ENCODE measurements around the gene GABRG1.

The GABRG1 gene

DNA sequence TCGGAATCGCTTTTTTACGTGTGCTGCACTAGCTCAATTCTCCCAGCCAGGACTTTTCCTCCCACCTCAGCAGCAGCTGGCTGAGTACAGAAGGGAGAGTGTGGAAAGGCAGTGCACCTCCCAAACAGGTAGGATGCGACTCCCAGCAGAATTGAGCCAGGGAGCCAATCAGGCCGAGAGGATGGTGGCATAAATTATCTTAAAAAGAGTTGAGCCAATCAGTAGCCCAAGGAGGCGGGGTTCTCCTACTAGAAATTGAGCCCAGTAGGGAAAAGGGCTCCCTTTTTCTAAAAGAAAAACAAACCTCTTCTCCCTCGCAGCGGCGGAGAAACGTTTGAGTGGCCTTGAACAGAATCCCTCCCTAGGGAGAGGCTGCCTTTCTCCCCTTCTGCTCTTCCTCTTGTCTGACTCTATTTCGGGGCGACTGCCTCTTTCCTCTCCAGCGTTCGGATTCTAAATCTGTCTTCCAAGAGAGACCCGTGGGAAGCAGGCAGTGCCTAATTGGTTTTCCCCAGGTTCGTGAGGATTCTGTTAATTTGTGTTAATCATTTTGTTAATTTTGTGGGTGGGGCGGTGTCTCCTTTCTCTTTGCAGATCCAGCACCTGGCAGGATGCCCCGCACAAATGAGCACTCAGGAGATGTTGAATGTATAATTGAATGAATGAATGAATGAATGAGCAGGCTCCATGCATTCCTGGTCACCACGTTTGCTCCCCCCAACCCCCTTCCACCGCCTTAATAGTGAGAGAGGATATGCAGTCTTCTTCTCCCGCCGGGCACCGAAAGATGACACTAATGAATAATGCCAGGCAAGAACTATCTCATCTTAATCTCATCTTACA lies at the start of gene GABRG1:
Gene GABRG1, minus strand, starts transcription at position 142 of the 843 bp plus-strand sequence. Its CDS starts 141 bp downstream, at position 1.
- no peak for DNase-seq (ENCODE audit: low read depth, low spot score)

DNA sequence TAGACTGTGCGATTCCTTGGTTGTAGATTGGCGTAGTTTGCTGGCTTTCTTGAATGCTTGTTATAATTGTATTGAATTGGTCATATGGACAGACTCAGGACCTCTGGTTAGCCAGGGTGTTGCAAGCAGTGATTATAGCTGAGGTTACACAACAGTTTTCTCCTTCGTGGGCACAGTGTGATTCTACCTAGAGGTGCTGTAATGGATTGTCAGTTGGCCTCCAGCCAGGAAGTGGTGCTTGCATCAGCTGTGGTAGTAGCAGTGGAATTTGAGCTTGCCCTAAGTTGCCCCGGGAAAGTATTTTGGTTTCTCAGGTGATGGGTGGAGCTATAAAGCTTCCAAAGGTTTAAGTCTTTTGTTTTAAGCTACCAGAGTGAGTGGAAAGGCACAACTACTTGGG lies 23.1 kb upstream of the GABRG1 start:
- DNase-seq (ENCODE audit: low read depth, low spot score): no peak

DNA sequence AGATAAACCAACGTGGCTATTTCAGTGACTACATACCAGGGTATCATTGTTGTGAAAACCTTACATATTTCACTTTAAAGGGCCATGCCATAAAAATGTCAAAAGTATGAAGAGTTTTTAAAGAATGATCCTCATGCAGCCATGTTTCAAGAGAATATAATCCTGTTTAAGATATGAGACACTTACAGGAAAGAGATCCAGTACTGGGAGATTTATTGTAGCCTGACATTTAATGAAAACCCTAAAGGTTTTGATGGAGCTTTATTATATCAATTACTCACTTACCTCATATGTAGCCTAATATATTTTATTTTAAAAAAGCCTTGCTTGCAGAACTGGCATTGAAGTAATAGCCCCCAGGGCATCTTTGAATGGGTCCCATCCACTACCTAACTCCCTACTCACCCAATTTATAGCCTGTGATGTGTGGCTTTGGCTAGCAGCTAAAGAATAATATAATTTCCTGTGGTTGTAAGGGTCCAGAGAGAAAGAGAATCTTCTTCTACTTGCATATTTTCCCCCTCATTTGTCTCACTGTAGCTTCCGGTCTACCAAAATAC lies 7.7 kb upstream of the GABRG1 start:
- DNase-seq (ENCODE audit: low read depth, low spot score): no peak

- DNase-seq (ENCODE audit: low read depth, low spot score): no peak
Observed at GRCh38 chr4:46124773-46125413, 1.0 kb upstream of the GABRG1 start.

DNA sequence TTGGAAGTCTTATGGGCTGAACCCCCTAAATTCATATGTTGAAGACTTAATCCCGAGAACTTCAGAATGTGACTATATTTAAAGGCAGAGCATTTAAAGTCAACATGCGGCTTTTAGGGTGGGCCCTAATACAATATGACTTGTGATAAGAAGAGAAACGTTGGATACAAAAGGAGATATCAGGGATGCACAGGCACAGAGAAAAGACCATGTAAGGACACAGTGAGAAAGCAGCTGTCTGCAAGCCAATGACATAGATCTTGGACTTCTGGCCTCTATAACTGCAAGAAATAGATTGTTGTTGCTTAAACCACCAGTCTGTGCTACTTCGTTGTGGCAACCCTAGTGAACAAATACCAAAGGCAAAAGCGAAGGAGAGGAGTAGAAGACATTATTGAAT lies 42.2 kb downstream of the GABRG1 start:
- DNase-seq (ENCODE audit: low read depth, low spot score): no peak

DNA sequence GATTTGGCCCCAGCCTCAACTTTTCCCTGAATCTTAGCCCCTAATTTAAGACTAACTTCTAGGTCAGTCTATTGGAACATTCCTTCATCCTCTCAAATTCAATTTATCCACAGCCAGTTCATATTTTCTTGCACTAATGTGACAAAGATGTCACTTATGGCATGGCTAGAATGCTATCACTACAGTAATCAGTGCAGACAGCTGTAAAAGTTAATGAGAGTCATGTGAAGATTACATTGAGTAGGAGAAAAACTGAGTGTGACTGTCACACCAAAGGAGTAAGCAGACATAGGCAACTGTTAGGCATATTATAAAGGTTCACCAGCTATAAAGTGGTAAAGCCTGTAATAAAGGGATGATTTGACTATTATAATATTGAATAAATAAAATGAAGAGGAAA lies 42.6 kb downstream of the GABRG1 start:
- DNase-seq (ENCODE audit: low read depth, low spot score): no peak

DNA sequence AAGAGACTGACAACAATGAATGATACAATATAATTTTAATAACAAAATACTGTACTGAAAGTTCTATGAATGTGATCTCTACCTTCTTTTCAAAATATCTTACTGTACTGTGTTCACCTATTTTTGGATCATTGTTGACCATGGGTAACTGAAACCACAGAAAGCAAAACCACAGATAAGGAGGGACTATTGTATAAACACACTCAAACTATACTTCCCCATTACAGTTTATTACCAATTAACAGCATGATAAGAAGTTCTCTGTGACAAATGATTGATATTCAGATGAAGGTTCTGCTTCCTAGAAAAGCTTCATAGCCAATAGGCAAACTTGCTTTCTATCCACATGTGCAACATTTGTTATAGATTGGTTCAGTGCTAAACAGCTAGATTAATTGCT lies 50.1 kb downstream of the GABRG1 start:
- DNase-seq (ENCODE audit: low read depth, low spot score): no peak

- DNase-seq (ENCODE audit: low read depth, low spot score): no peak
Observed at GRCh38 chr4:46051392-46051791, 72.5 kb downstream of the GABRG1 start.

DNA sequence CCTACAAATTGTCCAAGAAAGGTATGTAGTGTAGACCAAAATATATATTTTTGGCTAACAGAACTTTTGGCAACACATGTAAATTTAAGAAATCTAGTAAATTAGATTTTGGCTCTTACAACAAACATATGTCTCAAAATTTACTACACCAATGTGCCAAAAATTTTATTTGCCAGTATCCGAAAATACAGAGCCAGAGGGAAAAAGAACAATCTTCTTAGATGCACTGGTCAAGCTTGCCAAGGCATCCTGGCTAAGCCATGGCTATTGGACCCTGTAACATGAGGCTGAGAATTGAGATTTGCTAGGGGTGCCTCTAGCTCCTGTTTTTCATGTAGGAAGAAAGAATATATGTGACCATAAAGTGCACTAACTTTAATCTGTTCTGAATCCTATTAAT lies 91.8 kb downstream of the GABRG1 start:
- DNase-seq (ENCODE audit: low read depth, low spot score): no peak

DNA sequence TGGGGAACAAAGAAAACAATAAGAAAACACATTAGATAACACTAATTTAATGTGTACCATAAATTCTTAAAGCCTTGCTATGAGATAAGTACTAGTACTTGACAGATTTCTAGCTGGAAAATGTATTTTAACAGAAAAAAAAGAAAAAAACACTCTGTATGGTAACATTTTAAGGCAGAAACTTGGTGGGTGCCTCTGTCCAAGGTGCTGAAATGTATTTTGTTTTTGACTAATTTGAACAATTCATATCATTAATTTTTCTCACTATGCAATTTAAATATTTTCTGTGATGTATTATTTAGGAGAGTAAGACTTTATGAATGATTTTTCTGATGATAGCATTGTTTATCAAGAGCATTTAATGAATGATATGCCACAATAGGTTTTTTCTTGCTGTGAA lies 107.5 kb downstream of the GABRG1 start:
- no peak for DNase-seq (ENCODE audit: low read depth, low spot score)

DNA sequence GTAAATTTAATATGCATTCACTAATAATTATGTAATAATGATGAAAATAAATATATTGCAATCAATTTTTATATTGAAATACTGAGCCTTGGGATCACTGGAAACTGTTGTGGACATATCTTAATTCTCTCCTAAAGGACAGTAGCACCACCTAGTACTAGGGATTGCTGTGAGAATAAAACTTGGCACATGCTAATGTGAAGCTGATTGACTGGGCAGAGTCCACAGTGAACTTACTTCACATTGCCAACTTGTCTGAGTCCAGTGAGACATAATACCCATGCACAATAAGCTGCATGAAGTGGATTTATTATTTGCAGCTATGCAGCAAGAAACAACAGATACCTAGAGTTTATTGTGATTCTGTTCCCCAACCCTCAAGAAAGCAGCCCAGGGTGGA lies 131.1 kb downstream of the GABRG1 start:
- no peak for DNase-seq (ENCODE audit: low read depth, low spot score)

- no peak for DNase-seq (ENCODE audit: low read depth, low spot score)
Observed at GRCh38 chr4:45989775-45990174, 134.1 kb downstream of the GABRG1 start.

DNA sequence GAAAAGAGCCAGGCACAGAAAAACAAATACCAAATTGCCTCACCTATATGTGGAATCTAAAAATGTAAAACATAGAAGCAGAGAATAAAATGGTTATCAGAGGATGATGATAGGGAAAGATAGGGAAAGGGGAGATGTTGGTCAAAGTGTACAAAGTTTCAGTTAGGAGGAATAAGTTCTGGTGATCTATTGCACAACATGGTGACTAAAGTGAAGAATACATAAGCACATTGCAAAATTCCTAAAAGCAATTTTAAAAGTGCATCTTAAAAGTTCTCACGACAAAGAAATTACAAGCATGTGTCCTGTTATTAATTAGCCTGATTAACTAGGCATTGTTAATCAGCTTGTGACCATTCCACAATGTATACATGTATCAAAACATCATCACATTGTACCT lies 136.0 kb downstream of the GABRG1 start:
- DNase-seq (ENCODE audit: low read depth, low spot score): no peak

Measured in smooth muscle cell of the brain vasculature (primary cell).